Suppressor macrophage treated with lipopolysaccharide for 1 hour (primary cell): ENCODE measurements around the gene RAPGEF4.

ENCODE experiments used
- DNase-seq, 3 donors: peaks; one replicate each; pipeline ENCODE4 v3.0.0-alpha.2; 2020 to 2022

The RAPGEF4 gene

GRCh38 chr2:172863341-172863740, 127.7 kb downstream of the RAPGEF4 start:
- no peak for DNase-seq

- peak; percentile 55 to 78 (median 64) for DNase-seq
Observed at GRCh38 chr2:172864182-172864581, 128.5 kb downstream of the RAPGEF4 start.

DNA sequence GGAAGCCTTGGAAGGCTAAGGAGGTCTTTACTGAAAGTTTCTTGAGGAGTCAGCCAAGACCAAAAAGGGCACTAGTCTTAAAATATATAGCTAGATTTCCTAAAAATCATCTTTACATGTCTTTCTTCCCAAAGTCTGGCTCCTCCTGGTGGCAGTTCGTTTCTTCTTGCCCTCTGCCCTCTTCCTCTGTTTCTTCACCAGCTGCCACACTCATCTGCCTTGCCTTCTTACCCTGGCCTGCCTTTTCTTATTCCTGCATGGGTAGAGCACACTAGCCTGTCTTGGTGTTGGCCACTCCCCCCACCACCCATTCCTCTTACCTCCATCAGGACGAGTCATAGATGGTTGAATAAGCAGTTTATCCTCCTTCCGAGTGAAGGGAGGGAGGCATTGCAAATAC, 129.8 kb downstream of the RAPGEF4 start:
- peak in 1 of 3 donors; percentile 20 for DNase-seq

GRCh38 chr2:172869861-172870260, 134.2 kb downstream of the RAPGEF4 start:
- DNase-seq: no peak

- DNase-seq: no peak
Observed at GRCh38 chr2:172870396-172870795, 134.8 kb downstream of the RAPGEF4 start.

- DNase-seq: no peak
Observed at GRCh38 chr2:172877826-172878225, 142.2 kb downstream of the RAPGEF4 start.

DNA sequence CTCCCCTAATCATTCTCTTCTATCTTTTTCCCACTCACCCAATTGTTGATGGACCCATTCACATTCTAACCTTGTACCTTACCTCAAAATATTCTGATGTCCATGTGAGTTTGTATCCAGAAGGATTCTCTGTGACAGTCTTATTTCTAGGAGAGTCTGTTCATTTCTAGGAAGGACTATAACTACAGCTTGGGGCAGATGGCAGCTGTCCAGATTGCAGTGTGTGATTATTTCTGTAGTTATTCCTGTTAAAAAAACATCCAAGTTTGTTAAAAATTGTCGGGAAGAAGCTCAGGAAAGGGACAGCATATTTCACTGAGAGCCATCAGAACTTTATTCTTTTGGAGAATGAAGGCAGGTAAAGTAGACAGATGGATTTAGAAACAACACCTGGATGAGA, 142.6 kb downstream of the RAPGEF4 start:
- no peak for DNase-seq

DNA sequence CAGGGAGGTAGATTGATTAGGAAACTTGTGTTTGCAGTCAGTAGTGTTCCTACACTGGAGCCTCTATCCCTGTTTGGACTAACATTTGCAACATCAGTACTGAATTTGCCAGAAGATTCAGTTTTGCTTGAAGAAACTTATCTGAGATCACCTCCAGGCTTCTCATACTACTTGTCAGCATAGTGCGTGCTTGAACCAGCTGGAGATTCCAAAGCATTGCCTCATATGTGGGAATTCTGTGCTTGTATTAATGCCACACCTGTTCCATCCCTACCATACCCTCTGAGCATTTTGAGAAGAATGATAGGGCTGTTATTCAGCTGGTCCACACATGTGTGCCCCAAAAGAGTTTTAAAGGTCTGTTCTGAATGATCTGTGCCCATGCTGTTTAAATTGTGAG, 148.7 kb downstream of the RAPGEF4 start:
- DNase-seq: no peak

GRCh38 chr2:172885996-172886395, 150.4 kb downstream of the RAPGEF4 start:
- no peak for DNase-seq

- DNase-seq: no peak
Observed at GRCh38 chr2:172887280-172887679, 151.6 kb downstream of the RAPGEF4 start.

DNA sequence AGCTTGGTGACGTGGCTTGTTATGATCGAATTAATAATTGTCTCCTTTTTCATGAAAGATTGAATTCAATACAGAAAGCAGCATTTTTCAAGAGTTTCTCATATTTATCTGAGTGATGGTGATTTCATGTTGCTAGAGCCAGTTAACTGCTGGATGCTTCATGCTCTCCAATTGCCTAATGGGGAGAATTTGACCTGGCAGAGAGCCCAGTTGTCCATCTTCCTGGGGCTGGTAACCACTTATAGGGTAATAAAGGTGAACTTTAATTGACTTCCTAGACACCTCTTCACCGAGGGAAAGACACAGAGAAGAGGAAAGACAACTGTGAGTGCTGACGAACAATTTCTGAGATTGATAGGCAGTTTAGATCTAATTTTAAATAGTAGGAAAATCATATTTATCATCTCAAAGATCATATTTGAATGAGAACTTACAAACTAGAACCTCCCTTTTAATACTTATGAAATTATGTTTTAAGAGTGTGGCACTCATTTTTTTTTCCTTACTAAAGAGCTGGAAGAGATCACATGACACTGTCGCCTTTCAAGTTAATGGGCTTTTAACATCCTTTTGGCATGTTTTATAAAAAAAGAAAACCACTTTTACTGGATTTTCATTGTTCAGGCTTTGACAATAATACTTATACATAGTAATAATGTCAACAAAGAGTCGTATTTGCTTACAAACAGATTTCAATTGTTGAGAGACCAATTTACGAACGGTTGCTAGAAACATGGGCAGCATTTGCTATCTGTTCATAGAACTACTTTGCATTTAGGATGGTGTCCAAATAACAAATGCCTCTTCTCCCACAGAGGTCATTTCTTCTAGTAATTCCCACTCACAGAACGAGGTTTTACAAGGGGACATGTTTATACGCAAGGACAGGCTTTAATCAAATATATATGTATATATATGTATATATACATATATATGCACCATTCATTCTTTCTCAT, 153.3 kb downstream of the RAPGEF4 start:
- DNase-seq: no peak

DNA sequence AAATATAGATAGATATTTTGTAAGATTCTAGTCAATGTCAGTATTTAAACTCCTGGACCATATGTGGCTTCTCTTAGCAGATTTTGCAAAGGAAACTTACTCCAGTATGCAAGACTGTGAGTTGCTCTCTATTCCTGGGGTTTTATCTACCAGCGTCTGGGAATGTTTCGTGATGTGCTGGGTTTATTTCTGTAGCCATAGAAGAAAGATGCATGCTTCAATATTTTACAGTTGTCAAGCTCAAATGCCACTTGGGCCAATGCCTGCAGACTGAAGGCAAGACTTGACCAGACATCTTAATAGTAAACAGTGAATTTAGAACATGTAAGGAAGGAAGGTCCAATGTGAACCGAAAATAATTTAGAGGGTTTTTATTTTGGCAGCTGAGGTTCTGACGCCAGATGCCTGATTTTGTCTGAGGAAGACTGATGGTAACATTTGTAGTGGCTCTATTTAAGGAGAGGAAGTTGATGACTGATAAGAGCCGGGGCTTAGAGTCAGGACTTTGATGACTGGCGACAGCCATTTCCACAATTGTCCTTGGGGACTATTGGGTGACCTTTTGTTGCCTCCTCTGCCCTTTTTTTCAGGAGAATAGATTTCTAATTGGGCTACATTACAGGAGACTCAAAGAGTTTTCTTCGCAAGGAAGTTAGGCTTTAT, 154.3 kb downstream of the RAPGEF4 start:
- no peak for DNase-seq

GRCh38 chr2:172893111-172893510, 157.5 kb downstream of the RAPGEF4 start:
- no peak for DNase-seq

- no peak for DNase-seq
Observed at GRCh38 chr2:172893671-172894070, 158.0 kb downstream of the RAPGEF4 start.

DNA sequence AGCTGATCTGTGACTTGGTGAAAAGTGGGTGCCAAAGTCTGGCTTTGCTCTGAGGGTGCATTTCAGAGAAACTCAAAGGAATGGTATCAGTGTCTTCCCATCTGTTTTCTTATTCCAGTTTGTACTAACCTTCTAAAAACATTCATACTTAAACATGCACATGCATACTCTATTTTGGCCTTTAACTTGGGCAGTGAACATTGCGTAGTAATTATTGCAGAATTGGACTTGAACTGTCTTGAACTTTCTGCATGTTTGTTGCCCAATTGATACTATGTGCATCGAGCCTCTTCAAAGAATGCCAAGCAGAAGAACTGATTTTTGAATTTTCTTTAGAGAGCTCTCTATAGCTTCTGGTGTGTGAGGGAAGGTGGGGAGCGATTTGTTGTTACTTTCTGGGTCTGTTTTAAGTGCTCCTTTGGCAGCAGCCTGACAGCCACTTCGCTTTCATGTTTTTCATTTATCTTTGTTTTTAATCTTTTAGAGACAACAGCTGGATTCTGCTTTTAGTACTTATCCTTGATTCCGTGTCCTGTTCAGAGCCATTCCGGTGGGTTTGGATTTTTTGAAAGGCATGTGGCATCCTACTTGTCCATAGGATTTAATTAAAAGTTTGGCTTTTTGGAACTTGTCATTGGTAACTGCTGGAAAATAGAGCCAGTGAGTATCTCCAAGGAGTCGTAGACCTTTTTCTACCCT, 159.2 kb downstream of the RAPGEF4 start:
- no peak for DNase-seq

- DNase-seq: no peak
Observed at GRCh38 chr2:172896661-172897081, 161.0 kb downstream of the RAPGEF4 start.

DNA sequence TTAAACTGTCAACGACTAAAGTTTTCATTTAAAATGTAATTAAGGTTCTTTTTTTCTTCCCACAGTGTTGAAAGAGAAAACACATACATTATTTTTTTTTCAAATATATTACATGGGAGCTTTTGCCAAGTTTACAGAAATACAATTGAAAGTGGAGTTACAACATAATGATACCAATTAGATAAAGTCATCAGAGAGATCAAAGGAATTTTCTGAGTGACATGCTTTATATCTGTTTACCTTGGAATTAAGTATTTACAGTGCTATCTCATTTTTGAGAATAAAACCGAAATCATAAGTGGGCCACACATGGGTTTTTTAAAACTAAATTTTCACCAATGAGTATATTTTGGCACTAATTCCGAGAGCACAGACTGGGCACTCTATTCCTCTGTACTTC, 165.2 kb downstream of the RAPGEF4 start:
- no peak for DNase-seq

- no peak for DNase-seq
Observed at GRCh38 chr2:172901913-172902312, 166.3 kb downstream of the RAPGEF4 start.

GRCh38 chr2:172904236-172904635, 168.6 kb downstream of the RAPGEF4 start:
- DNase-seq: no peak

DNA sequence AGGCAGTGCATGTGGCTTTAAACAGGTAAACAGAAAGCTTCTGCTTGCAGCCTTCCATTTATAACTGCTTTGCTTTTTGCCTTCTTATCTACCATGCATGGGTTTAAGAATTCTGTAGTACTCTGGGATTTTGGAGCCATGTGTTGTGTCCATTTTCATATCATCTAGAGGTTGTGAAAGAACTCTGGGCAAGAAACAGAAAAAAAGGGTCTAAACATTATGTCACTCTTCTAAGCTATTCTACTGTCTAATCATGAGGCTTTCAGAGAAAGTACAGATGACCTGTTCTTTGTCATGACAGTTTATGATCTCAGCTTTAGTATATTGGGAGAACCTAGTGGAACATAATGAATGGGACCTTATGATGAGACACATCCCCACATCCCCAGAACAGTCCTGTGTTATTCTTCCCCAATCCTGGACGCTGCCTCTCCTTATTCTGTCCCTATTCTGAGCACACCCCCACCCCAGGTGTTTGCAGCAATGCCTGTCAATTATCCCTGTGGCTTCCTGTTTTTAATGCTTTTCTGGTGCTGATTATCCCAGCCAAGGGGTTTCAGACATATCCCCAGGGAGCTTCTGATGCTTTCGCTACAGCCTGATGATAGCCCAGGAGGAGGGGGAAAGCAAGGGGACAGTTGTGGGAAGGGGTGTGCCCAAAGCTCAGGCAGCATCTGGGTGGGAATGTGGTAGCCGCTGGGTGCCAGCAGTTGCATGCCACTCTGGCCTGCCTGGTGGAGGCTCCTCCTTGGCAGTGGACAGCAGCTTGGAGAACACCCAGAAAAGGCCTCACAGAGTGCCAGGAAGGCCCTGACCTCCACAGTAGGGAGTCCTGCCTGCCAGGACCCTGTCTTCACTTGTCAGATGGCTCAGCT, 170.5 kb downstream of the RAPGEF4 start:
- DNase-seq: no peak

GRCh38 chr2:172908275-172908674, 172.6 kb downstream of the RAPGEF4 start:
- DNase-seq: no peak

- DNase-seq: no peak
Observed at GRCh38 chr2:172909454-172909853, 173.8 kb downstream of the RAPGEF4 start.
